SKM-1 (cell line): ENCODE data around the gene USP2.
"Not testable (repeated sequence)": the region's sequence is repeated elsewhere in the genome, so short reads cannot be mapped to it uniquely, and the experiment has no call there.

ENCODE experiments used
- DNase-seq: peaks from one replicate; lab custom pipeline; 2025; ENCODE audit not compliant: unreplicated experiment; lab: John Stamatoyannopoulos, UW

The USP2 gene

DNA sequence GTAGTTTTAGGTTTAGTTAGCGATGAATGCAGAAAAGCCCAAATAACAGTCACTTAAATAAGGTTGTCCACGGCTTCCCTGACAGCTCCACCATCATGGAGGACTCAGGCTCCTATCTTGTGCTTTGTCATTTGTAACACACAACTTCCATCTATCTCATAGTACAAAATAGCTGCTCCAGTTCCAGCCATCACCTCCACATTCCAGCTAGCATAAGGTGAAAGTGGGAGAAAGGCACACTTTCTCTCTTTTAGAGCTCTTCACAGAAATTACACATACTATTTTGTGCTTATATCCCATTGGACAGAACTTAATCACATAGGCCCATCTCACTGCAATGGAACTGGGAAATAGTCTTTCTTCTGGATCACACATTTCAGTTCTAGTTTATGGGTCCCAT is 32.8 kb upstream of the USP2 start:
- no peak for DNase-seq

DNA sequence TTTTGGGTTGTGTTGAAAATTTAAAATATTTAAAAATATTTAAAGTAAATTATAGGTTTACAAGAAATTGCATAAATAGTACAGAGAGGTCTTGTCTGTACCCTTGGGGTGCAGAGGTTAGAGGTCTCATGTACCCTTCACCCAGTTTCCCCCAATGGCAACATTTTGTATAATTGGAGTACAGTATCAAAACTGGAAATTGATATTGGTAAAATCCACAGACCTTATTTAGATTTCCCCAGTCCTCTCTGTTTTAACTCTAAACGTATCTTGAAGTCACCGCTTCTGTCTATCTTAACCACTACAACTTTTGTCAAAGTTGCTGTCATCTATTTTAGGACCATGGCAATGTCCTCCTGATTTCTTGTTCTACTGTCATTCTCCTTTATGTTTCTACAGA is 30.6 kb upstream of the USP2 start:
- no peak for DNase-seq

DNA sequence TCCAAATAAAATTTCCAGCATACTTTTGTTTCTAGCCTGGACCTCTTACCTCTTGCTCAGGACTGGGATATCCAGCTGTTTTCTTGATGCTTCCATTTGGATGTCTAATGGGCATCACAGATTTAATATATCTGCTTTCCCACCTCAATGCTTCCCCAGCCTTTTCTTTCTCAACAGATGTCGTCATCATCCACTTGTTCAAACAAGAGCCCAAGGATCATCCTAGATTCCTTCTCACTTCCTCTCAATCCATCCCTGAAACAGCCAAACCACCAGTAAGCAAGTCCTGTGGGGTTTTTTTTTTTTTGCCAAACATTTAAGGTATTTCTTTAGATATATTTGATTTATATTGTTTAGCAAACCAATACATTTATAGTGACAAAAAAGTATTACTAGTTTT is 29.0 kb upstream of the USP2 start:
- no peak for DNase-seq

DNA sequence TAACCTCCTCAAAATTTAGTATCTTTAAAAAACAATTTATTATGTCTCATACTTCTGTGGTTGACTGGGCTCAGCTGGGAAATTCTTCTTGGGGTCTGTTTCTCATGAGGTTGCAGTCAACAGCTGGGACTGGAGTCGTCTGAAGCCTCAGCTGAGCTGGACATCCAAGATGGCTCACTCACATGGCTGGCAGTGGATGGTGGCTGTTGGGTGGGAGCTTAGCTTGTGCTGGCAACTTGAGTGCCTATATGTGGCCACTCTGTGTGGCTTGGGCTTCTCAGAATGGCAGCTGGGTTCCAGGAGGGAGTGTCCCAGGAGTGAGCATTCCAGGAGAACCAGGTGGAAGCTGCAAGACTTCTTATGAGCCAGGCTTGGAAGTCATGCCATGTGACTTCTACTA is 28.2 kb upstream of the USP2 start:
- no peak for DNase-seq

DNA sequence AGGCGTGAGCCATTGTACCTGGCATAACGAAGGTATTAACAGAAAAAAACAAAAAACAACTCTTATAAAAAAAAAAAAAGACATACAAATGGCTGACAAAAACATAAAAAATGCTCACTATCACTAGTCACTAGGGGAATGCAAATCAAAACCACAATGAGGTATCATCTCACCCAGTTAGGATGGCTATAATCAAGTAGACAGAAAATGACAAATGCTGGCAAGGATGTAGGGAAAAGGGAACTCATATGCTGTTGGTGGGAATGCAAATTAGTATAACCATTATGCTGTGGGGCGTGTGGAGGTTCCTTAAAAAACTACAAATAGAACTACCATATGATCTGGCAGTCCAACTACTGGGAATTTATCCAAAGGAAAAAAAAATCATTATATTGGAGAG is 24.5 kb upstream of the USP2 start:
- no peak for DNase-seq

DNA sequence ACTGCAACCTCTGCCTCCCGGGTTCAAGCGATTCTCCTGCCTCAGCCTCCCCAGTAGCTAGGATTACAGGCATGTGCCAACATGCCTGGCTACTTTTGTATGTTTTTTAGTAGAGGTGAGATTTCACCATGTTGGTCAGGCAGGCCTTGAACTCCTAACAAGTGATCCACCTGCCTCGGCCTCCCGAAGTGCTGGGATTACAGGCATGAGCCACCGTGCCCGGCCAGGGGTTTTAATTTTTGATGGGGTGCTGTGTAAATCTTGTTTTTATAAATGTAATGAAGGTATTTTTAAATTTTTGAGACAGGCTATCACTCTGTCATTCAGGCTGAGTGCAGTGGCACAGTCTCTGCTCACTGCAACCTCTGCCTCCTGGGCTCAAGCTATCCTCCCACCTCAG is 24.0 kb upstream of the USP2 start:
- not testable (repeated sequence) for DNase-seq

DNA sequence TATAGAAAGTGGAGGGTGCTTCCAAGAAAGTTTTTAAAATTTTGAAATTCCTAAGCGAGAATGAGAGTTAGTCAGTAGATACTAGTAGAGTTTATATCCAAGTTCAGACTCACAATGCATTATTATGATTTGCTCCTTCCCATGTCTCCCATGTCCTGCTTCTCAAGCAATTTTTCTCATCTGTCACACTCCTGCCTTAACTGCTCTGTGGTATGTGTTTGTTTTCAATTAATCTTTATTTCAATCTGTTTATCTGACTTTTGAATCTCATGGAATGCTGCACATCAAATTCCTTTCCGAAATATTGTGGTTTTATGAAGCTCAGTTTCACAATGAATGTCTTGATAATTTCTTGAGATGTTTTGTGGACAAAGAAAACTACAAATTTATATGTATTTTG is 23.4 kb upstream of the USP2 start:
- no peak for DNase-seq

DNA sequence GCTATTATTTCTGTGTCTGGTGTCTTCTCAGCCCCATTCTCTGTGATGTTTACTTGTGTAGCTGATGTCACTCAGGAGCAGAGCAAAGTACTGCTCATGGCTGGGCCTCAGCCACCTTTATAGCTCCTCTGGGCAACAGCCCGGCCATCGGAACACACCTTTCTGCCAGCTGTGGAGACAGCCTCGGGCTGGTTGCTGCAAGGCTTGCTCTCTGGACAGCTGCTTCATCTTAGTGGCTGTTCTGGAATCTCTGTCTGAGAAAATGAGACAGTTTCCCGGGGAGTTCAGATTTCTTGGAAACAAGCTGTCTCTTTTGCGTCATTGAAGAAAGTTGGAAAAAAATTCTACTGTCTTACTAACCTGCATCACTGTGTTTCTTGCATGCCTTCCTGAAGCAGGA is 21.5 kb upstream of the USP2 start:
- no peak for DNase-seq

DNA sequence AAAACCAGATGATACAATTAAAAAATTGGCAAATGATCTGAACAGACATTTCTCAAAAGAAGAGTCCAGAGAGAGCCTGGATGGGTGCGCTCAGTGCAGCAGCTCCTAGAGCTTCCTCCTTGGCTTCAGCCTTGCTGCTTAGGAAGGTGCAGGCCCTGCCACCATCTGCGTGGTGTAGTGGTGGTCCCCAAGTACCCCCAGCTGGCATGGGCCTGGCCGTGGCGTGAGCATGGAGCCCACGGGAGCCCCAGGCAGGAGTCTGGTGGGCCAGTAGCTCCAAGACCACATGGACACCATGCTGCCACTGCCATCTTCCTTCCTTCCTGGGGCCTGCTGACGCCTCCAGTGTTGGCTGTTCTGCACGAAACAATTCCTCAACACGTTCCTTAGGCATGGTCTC is 21.0 kb upstream of the USP2 start:
- no peak for DNase-seq

DNA sequence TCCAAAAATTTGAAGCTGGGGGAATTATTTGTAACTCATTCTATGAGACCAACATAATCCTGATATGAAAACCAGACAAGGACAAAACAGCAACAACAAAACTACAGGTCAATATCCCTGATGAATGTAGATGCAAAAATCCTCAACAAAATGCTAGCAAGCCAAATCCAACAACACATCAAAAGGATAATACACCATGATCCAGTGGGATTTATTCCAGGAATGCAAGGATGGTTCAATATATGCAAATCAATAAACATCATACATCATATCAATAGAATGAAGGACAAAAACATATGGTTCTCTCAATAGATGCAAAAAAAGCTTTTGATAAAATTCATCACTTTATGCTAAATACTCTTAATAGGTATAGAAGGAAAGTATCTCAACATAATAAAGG is 19.4 kb upstream of the USP2 start:
- no peak for DNase-seq

DNA sequence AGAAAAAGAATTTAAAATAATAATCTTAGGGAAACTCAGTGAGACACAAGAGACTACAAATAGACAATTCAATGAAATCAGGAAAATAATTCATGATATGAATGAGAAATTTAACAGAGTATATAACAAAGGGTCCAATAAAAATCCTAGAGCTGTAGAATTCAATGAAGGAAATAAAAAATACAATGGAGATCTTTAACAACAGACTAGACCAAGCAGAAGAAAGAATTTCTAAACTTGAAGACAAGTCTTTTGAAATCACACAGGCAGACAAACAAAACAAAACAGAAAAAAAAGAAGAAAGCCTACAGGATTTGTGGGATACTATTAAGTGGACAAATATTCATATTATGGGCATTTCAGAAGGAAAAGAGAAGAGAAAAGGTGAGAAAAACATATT is 16.2 kb upstream of the USP2 start:
- DNase-seq: no peak

DNA sequence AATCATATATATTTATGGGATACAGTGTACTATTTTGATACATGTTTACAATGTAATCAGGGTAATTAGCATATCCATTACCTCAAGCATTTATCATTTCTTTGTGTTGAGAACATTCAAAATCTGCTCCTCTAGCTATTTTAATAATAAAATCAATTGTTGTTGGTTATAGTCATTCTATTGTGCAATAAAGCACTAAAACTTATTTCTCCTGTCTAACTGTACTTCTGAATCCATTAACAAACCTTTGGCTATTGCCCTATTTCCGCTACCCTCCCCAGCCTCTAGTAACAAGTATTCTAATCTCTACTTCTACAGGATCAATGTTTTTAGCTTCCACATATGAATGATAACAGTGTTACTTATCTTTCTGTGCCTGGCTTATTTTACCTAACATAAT is 15.3 kb upstream of the USP2 start:
- DNase-seq: no peak

DNA sequence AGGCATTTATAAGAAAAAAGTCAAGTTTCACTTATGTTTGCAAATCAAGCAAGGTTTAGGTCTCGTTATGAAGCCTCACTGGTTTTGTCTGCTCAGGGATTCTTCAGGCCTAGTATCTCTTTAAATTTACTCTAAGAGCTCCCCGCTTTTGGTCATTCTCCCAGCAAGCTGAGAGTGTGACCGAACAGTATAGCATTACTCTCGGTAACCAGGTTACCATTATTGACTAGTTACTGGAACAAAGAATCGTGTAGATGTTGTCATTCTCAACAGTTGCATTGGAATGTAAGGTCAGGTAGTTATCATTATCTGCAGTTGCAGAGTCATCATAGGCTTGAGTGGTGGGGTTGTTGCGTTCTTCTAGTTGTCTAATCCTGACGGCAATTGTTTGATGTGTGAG is 9.8 kb upstream of the USP2 start:
- DNase-seq: no peak

DNA sequence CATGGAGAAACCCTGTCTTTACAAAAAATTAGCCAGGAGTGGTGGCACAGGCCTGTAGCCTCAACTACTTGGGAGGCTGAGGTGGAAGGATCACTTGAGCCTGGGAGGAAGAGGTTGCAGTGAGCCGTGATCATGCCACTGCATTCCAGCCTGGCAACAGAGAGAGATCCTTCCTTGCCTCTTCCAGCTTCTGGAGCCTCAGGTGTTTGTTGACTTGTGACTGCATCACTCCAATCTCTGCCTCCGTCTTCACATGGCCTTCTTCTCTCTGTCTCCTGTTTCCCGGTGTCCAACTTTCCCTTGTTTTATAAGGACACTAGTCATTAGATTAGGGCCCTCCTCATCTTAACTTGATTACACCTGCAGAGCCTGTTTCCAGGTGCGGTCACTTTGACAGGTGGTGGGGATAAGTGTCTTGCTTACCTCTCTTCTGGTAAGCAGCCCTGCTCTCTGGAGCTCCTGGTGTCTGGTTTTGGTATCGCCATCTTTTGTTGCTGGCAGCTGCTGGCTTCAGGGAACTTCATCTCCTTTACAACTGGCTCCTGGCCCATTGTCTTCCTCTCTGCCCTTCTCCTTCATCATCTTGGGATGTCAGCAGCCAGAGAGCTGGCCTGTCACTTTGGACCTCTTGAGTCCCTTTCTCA is 8.2 kb upstream of the USP2 start:
- DNase-seq: no peak

DNA sequence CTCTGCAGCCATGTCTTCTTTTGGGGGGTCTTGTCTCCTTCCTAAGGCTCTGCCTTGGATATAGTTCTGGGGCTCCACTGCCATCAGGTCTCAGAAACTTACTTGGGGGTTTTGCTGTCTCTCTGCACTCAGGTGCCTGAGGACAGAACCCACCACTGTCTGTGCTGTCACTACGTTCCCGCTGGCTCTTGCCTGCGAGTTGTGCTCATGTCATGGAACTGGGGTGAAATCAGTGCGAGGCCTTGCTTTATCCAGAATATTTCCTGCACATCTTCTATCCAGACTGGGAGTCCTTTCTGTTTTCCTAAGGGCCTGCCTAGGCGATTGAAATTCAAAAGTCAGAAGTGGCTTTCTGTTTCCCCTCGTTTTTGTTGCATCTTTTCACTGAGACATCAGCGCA is 6.6 kb upstream of the USP2 start:
- DNase-seq: no peak

DNA sequence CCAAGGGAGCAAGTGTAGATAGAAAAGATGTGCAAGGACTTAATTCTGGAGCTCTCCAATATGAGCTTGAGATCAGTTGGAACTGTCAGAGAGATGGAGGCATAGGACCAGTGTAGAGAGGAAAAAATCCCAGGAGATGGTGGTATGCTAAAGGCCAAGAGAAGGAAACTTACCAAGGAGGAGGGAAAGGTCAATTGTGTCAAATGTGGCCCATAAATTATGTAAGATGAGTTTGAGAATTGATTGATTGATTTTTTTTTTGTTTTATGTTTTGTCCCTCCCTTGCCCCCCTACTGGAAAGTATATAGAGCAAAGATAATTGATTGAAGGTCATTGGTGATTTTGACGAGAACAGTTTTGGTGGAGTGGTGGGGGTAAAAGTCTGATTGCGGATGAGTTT is 2.8 kb upstream of the USP2 start:
- DNase-seq: no peak

DNA sequence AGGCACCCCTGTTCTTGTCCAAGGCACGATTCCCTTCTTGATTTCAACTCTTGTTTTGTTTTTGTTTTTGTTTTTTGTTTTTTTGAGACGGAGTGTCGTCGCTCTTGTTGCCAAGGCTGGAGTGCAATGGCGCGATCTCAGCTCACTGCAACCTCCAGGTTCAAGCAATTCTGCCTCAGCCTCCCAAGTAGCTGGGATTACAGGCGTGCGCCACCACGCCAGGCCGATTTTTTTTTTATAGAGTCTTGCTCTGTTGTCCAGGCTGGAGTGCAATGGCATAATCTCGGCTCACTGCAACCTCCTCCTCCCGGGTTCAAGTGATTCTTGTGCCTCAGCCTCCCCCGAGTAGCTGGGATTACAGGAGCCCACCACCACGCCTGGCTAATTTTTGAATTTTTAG is 1.0 kb upstream of the USP2 start:
- DNase-seq: not testable (repeated sequence)

DNA sequence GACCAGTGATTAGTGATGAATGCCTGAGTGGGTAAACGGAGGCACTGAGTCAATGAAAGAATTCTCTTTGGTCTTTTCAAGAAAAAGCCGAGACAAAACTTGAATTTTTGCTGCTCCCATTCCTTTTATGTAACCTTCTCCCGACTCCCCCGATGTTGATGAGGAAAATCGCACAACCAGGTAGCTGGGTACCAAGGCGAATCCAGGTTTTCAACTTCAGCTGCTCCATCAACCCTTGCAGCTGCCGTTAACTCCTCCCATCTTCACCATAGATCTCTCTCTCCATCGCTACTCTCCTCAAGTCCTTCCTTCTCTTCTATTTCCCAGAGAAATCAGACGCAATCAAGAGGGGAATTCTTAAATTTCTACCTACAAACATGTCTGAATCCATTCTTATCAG is 611 bp upstream of the USP2 start:
- DNase-seq: no peak

DNA sequence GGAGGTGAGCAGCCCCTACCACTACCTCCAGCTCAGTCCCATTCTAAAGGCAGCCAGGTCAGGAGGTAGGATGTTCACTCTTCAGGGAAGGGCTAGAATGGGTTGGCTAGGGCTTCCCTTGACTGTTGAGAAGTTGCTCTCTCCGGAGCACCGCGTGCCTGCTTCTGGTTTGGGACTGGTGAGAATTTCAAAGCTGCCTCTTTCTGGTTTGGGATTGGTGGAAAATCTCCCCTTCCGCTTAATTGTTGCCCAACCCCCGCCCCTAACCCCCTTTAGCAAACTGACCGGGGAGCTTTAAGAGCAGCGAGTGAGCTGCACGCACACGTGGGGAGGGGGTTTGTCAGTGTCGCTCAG is 686 bp downstream of the USP2 start:
- DNase-seq: no peak

DNA sequence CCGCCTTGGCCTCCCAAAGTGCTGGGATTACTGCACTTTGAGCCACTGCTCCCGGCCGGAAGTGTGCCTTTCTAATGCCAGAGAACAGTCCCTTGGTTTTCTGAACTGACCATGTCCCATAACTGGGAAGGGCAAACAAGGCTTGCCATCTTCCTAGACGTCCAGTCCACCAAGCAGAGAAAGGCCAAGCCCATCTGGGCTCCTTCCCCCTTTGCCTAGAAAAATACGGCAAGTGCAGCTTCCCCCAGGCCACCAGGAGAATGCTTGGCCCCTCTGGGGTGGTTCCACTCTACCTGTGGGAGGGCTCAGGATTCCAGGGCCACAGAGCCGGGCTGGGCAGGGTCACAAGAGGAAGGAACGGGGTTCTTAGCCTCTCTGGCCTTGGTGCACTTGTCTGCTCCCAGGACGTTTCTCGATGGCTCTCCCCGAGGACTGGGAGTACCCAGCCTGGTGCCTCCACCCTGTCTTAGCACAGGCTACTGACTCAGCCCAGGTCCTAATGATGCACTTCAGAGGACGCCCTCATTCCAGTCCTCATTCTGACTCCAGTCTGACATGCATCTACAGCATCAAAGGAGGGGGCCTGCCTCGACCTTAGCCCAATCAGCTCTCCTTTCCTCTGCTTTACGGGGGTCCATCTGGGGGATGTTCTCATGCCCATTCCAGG is 1.2 kb downstream of the USP2 start:
- DNase-seq: no peak

DNA sequence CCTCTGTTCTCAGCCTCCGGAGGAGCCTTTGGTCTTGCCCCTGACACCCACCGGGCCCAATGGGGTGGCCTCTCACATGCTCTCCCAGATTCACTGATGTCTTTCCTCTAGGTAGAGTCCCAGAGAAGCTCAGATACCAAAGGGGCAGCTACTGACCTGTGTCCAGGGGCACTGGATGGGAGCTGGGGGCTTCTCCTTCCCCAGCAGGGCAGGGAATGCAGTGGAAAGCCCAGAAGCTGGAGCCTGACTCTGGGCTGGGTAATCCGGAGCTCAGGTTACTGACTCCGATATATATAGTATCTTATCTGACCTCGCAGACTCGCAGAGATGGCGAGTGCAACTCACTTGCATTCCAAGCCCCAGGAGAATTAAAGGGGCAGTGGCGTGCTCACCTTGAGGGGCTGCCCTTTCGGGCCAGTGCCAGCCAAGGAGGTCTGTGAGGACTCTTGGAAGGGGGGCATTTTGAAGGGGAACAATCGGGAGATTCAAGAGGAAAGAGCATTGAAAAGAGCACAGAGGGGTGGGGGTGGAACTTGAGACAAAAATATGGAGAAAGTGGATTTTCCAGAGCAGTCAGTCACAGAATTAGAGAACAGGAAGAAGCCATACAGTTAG is 2.5 kb downstream of the USP2 start:
- no peak for DNase-seq

DNA sequence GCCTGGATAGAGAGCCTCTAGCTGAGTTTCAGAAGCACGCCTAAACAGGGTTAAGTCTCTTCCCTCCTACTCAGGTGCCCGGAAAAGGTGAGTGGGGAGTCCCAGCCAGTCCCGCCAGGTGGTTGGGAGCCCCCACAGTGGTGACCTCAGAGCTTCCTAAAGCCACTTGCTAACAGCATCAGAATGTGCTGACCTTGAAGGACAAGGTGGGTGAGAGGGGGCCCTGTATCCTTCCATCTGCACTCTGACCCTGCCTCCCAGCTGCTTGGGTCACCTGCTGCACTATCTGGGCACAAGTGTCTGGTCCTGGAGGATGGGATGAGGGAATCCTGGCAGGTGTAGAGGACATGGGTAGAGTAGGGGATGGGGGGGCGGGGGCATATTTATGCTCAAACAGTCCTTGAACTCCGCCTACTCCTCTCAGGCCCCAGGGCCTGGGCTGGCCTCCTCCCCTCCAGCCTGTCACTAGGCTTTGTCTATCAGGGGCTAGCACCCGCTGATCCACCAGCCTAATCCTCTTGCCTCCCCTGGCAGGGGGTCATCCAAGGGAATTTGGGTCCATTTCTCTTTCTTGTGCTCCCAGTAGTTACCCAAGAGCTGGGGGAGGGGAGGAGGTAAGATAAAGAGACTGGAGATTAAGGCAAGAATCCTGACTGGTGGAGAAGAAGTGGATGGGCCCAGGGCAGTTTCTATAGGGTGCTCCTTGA is 3.4 kb downstream of the USP2 start:
- DNase-seq: no peak
